SK-N-SH (cell line): Measurements from ENCODE around the gene TEX22.

Experiments
- CTCF ChIP-seq: fragments of 200-600 bp; sonication (generic); IDR thresholded peaks from 2 replicates; pipeline ENCODE4 v1.6.1; 2017; ENCODE audit warnings: antibody characterized with exemption, mild to moderate bottlenecking, moderate library complexity
- ELF1 ChIP-seq: IDR thresholded peaks from 2 replicates; pipeline ENCODE4 v1.4.0; 2012
- USF2 ChIP-seq: fragments of 150-350 bp; IDR thresholded peaks from 2 replicates; pipeline ENCODE4 v1.6.1; 2017; ENCODE audit warnings: antibody characterized with exemption, low read length, low read depth, borderline replicate concordance

- TF ChIP-seq CTCF (no peak), ELF1 (no peak), USF2 (no peak)
Measured at GRCh38 chr14:105436891-105437722, 38.8 kb downstream of the TEX22 start.
